Liver (tissue), 3 donors: ENCODE data around the gene TTC24.

ENCODE experiments used
- EGR1 ChIP-seq, 2 donors: IDR thresholded peaks; 2 replicates each; pipeline ENCODE4 v1.6.1; 2016 to 2018; ENCODE audit warnings: antibody characterized with exemption in 2 of 2, low read depth in 2 of 2
- RXRA ChIP-seq, 2 donors: IDR thresholded peaks; 2 replicates each; pipeline ENCODE4 v1.6.1; 2017 to 2018; ENCODE audit warnings: antibody characterized with exemption in 2 of 2, mild to moderate bottlenecking in 1 of 2
- SP1 ChIP-seq: IDR thresholded peaks from 2 replicates; pipeline ENCODE4 v1.6.1; 2018; ENCODE audit warnings: antibody characterized with exemption, mild to moderate bottlenecking
- TF ChIP-seq, protein P1 (sequence below): fragments of 150-350 bp; IDR thresholded peaks from 2 replicates; pipeline ENCODE4 v1.5.1; 2017; ENCODE audit warnings: improper control_type of control experiment, low read depth, low read length; ENCODE audit not compliant: missing input control
- TF ChIP-seq, protein P2 (sequence below): IDR thresholded peaks from 2 replicates; pipeline ENCODE4 v1.6.1; 2016; ENCODE audit warnings: antibody characterized with exemption
- donor health status: healthy.
- donor health status: healthy.

DNA sequence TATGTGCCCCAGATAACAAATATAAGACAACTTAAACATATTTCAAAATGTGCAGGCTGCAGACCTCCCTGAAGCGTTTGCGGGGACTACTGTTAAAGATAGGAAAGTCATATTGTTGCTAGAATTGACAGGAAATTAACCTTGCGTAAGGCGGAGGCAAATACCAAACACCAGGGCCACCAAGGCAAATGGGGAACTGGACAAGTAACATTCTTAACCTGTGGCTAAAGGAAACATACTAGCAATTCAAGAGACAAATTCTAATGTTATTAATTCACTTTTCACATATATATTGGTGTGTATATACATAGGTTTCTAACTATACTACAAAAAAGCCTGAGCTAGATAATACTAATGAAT lies 46.5 kb downstream of the TTC24 start:
- TF ChIP-seq, protein P1, sequence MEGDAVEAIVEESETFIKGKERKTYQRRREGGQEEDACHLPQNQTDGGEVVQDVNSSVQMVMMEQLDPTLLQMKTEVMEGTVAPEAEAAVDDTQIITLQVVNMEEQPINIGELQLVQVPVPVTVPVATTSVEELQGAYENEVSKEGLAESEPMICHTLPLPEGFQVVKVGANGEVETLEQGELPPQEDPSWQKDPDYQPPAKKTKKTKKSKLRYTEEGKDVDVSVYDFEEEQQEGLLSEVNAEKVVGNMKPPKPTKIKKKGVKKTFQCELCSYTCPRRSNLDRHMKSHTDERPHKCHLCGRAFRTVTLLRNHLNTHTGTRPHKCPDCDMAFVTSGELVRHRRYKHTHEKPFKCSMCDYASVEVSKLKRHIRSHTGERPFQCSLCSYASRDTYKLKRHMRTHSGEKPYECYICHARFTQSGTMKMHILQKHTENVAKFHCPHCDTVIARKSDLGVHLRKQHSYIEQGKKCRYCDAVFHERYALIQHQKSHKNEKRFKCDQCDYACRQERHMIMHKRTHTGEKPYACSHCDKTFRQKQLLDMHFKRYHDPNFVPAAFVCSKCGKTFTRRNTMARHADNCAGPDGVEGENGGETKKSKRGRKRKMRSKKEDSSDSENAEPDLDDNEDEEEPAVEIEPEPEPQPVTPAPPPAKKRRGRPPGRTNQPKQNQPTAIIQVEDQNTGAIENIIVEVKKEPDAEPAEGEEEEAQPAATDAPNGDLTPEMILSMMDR: no peak
- TF ChIP-seq SP1 (no peak), RXRA (IDR thresholded peaks at IDR 0.05) (no peak), EGR1 (IDR thresholded peaks at IDR 0.05; ENCODE audit: low read depth in 2 of 2) (no peak)
- TF ChIP-seq, protein P2, sequence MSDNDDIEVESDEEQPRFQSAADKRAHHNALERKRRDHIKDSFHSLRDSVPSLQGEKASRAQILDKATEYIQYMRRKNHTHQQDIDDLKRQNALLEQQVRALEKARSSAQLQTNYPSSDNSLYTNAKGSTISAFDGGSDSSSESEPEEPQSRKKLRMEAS: no peak
